Breast epithelium (tissue), 4 donors: ENCODE measurements around the gene WWOX. TPM values are rescaled to one million over a fixed set of nuclear protein-coding genes. Genes with fewer than 3 reads are reported as not detected.

ENCODE experiments used
- DNase-seq, 2 donors: peaks; one replicate each; pipeline ENCODE4 v3.0.0-alpha.2; 2019; ENCODE audit warnings: low spot score in 2 of 2
- H3K27ac ChIP-seq, 2 donors: fragments of 200-600 bp; sonication (generic) in 1 of 2; one replicate each; pipeline ENCODE4 v1.5.1; 2016 to 2019; ENCODE audit warnings: mild to moderate bottlenecking in 1 of 2
- H3K27me3 ChIP-seq, 2 donors: fragments of 200-600 bp; sonication (generic) in 1 of 2; one replicate each; pipeline versions ENCODE4 v1.5.1 to v1.6.0; 2017 to 2019; ENCODE audit warnings: control low read depth in 1 of 2, mild to moderate bottlenecking in 1 of 2
- H3K36me3 ChIP-seq: fragments of 200-600 bp; one replicate; pipeline ENCODE4 v1.5.1; 2019
- H3K4me1 ChIP-seq, 2 donors: fragments of 200-600 bp; sonication (generic); one replicate each; pipeline ENCODE4 v1.5.1; 2016 to 2019; ENCODE audit warnings: control low read depth in 1 of 2
- H3K4me3 ChIP-seq, 3 donors: fragments of 200-600 bp; sonication (generic); 1 replicate in 2 of 3; 2 replicates in 1 of 3; pipeline ENCODE4 v1.5.1; 2016 to 2019; ENCODE audit warnings: mild to moderate bottlenecking in 3 of 3, moderate library complexity in 2 of 3
- H3K9me3 ChIP-seq, 2 donors: fragments of 200-600 bp; sonication (generic) in 1 of 2; one replicate each; pipeline ENCODE4 v1.5.1; 2016 to 2019; ENCODE audit warnings: control low read depth in 1 of 2
- CTCF ChIP-seq, 3 donors: fragments of 450-650 bp; IDR thresholded peaks; one replicate each; pipeline ENCODE4 v1.5.1; 2016 to 2017; ENCODE audit warnings: antibody characterized with exemption in 3 of 3, mild to moderate bottlenecking in 3 of 3, moderate library complexity in 3 of 3
- POLR2A ChIP-seq: fragments of 450-650 bp; IDR thresholded peaks from one replicate; pipeline ENCODE4 v1.6.1; 2016; ENCODE audit warnings: antibody characterized with exemption, mild to moderate bottlenecking, moderate library complexity
- POLR2AphosphoS5 ChIP-seq, 3 donors: sonication (generic); formaldehyde crosslinking; IDR thresholded peaks; one replicate each; pipeline ENCODE4 v1.6.1; 2017; ENCODE audit warnings: antibody characterized with exemption in 3 of 3
- intact Hi-C: fragments of 100-400 bp; cut with DNase I; formaldehyde crosslinking; loops from one replicate; pipeline ENCODE4 v1.15.1; 2023; ENCODE audit warnings: low total_unique reads
- total RNA-seq, 3 donors: library from RNA; depleted of rRNA; stranded (reverse); fragments of >200 nt; gene quantifications; one replicate each; pipeline ENCODE4 v1.1.0, GENCODE V29; 2016

WWOX gene
- total RNA-seq, 3 donors from 2014 or later, result 42.9 to 73.6 (median 43.4) TPM

- no peak for DNase-seq
- no peaks in the 10 kb centered on the region for H3K4me1 ChIP-seq
- intact Hi-C loops, result no loop called here
- H3K36me3 ChIP-seq, result no peaks in the 10 kb centered on the region
- no peak overlapping the region for H3K27ac ChIP-seq
- no peak overlapping the region for H3K4me3 ChIP-seq
- H3K27me3 ChIP-seq, result no peaks in the 10 kb centered on the region
- peaks cover 0 to 13% of the 10 kb centered on the region in 2 donors for H3K9me3 ChIP-seq
- no peak for TF ChIP-seq POLR2AphosphoS5 (IDR thresholded peaks at IDR 0.05)
- no peak for TF ChIP-seq POLR2A
- TF ChIP-seq CTCF (IDR thresholded peaks at IDR 0.05), result no peak
Observed at GRCh38 chr16:78703936-78704335, 604.5 kb downstream of the WWOX start.

DNA sequence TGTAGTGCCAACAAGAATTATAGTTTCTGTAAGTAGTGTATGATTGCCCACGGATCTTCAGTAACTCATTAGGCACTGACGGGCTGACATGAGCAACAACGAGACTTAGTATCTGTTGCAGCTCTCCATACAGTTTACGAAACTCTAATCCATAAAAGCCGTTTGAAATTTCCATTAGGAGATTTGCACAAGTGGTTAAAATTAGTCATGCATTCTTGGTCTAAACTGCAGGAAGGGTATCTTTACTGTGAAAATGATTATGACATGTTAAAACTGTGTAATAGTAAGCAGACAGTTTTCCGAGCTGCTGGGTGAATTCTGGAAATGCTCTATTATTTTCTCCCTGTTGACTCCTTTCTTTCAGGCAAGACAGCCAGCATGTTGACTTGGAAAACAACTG lies 605.0 kb downstream of the WWOX start:
- Histone ChIP-seq H3K27me3 (no peaks in the 10 kb centered on the region), H3K27ac (no peak overlapping the region), H3K4me1 (no peaks in the 10 kb centered on the region), H3K36me3 (no peaks in the 10 kb centered on the region), H3K9me3 (peaks cover 0 to 13% of the 10 kb centered on the region in 2 donors), H3K4me3 (no peak overlapping the region)
- DNase-seq, result no peak
- intact Hi-C loops, result no loop called here
- TF ChIP-seq CTCF (IDR thresholded peaks at IDR 0.05), result no peak
- TF ChIP-seq POLR2AphosphoS5 (IDR thresholded peaks at IDR 0.05), result no peak
- TF ChIP-seq POLR2A, result no peak

DNA sequence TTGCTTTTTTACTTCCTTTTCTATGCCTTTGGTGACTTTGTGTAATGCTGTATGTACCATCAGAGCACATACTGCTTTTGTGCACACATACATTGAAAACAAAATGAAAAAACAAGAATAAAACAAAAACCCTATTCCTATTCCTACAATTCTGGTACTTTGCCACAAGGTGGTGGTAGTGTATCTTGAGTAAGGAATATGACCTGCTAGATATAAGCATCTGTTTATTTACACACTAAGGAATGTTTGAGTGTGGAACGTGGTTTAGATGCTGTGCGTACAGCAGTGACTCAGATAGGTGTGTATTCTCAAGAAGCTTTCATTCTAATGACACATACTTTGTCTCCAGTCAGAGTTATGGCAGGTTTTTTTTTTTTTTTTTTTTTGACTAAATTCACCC lies 606.2 kb downstream of the WWOX start:
- TF ChIP-seq CTCF (IDR thresholded peaks at IDR 0.05) (no peak), POLR2A (no peak), POLR2AphosphoS5 (IDR thresholded peaks at IDR 0.05) (no peak)
- no peaks in the 10 kb centered on the region for H3K27me3 ChIP-seq
- no peak for DNase-seq
- no peaks in the 10 kb centered on the region for H3K4me1 ChIP-seq
- intact Hi-C loops, result no loop called here
- H3K36me3 ChIP-seq, result no peaks in the 10 kb centered on the region
- no peak overlapping the region for H3K27ac ChIP-seq
- H3K9me3 ChIP-seq, result peaks cover 0 to 13% of the 10 kb centered on the region in 2 donors
- H3K4me3 ChIP-seq, result no peak overlapping the region

DNA sequence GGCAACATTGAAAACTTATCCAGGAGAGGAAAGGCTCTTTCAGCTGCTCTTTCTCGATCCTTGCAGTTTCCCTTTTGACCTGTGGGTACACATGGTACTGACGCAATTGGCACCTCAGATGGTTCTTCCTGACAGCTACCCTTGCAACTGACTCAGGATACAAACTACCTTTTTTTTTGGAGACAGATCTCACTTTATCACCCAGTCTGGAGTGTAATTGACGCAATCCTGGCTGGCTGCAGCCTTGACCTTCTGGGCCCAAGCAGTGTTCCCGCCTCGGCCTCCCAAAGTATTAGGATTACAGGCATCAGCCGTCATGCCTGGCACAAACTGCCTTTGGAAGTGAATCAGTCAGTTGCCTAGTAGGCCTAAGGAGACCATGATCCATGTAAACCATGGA lies 607.2 kb downstream of the WWOX start:
- no peaks in the 10 kb centered on the region for H3K4me1 ChIP-seq
- no peak overlapping the region for H3K27ac ChIP-seq
- intact Hi-C loops, result no loop called here
- H3K9me3 ChIP-seq, result peaks cover 0 to 13% of the 10 kb centered on the region in 2 donors
- H3K36me3 ChIP-seq, result no peaks in the 10 kb centered on the region
- no peak for TF ChIP-seq CTCF (IDR thresholded peaks at IDR 0.05)
- no peak for TF ChIP-seq POLR2A
- no peak for TF ChIP-seq POLR2AphosphoS5 (IDR thresholded peaks at IDR 0.05)
- no peaks in the 10 kb centered on the region for H3K27me3 ChIP-seq
- no peak for DNase-seq
- no peak overlapping the region for H3K4me3 ChIP-seq

- Histone ChIP-seq H3K27me3 (no peaks in the 10 kb centered on the region), H3K9me3 (peaks cover 0 to 13% of the 10 kb centered on the region in 2 donors), H3K4me1 (no peaks in the 10 kb centered on the region), H3K36me3 (no peaks in the 10 kb centered on the region), H3K4me3 (no peak overlapping the region), H3K27ac (no peak overlapping the region)
- no peak for DNase-seq
- intact Hi-C loops, result no loop called here
- TF ChIP-seq POLR2A (no peak), POLR2AphosphoS5 (IDR thresholded peaks at IDR 0.05) (no peak), CTCF (IDR thresholded peaks at IDR 0.05) (no peak)
Observed at GRCh38 chr16:78709137-78709884, 609.9 kb downstream of the WWOX start.
